Testis (tissue), 3 donors: Measurements from ENCODE around the gene EYS. TPM values are rescaled to one million over a fixed set of nuclear protein-coding genes. Genes with fewer than 3 reads are reported as not detected.
"Not testable (repeated sequence)": the region's sequence is repeated elsewhere in the genome, so short reads cannot be mapped to it uniquely, and the experiment has no call there.

Experiments used
- DNase-seq: peaks from one replicate; pipeline ENCODE4 v3.0.0-alpha.2; 2019
- H3K27ac ChIP-seq, 2 donors: fragments of 200-600 bp; sonication (generic); one replicate each; pipeline ENCODE4 v1.5.1; 2019
- H3K27me3 ChIP-seq: fragments of 200-600 bp; sonication (generic); one replicate; pipeline ENCODE4 v1.5.1; 2019
- H3K36me3 ChIP-seq: fragments of 200-600 bp; sonication (generic); one replicate; pipeline ENCODE4 v1.5.1; 2017; ENCODE audit warnings: low read depth; ENCODE audit errors: missing control alignments
- H3K4me1 ChIP-seq: fragments of 200-600 bp; sonication (generic); one replicate; pipeline ENCODE4 v1.5.1; 2019
- H3K4me3 ChIP-seq, 2 donors: fragments of 200-600 bp; sonication (generic); one replicate each; pipeline ENCODE4 v1.5.1; 2017 to 2019
- H3K9me3 ChIP-seq: fragments of 200-600 bp; sonication (generic); one replicate; pipeline ENCODE4 v1.5.1; 2017
- CTCF ChIP-seq, 3 experiments: fragments of 450-650 bp in 2 of 3; fragments of 200-600 bp in 1 of 3; sonication (generic) in 1 of 3; IDR thresholded peaks; one replicate each; pipeline ENCODE4 v1.5.1; 2016 to 2019; ENCODE audit warnings: antibody characterized with exemption in 3 of 3, mild to moderate bottlenecking in 2 of 3, moderate library complexity in 1 of 3
- POLR2A ChIP-seq: fragments of 450-650 bp; IDR thresholded peaks from one replicate; pipeline ENCODE4 v1.6.1; 2017; ENCODE audit warnings: antibody characterized with exemption, mild to moderate bottlenecking, moderate library complexity
- WGBS, 2 donors: methylation state at CpG; one replicate each; pipeline ENCODE4 v1.1.5; 2018; 5-methylcytosine and 5-hydroxymethylcytosine counted together
- intact Hi-C: fragments of 100-400 bp; cut with DNase I; formaldehyde crosslinking; loops from one replicate; pipeline ENCODE4 v1.15.1; 2023; ENCODE audit warnings: low total_unique reads
- polyA plus RNA-seq: library from polyadenylated mRNA; stranded (reverse); fragments of 350-450 nt; fragmentation: Illumina TruSeq; extraction: RNeasy Lipid Tissue Mini Kit (QIAGEN cat#74804); gene quantifications from one replicate; pipeline ENCODE4 v1.2.3, GENCODE V29; 2014; ENCODE audit warnings: low read depth, low replicate concordance; ENCODE audit not compliant: insufficient read depth
- total RNA-seq, 2 donors: library from RNA; depleted of rRNA; stranded (reverse); fragments of >200 nt; gene quantifications; one replicate each; pipeline ENCODE4 v1.2.3, GENCODE V29; 2016

Gene EYS
- total and polyA plus RNA-seq, 3 donors from 2014 or later, result 1.3 to 2.8 (median 2.6) TPM

- Histone ChIP-seq H3K27ac (no peak overlapping the region), H3K27me3 (no peaks in the 10 kb centered on the region), H3K9me3 (no peaks in the 10 kb centered on the region), H3K36me3 (no peaks in the 10 kb centered on the region), H3K4me1 (no peaks in the 10 kb centered on the region), H3K4me3 (no peak overlapping the region)
- intact Hi-C loops, result no loop called here
- no peak for DNase-seq
- 92 to 95% methylated on average over 2 of the region's 2 CpGs for WGBS, 2 donors
- no peak for TF ChIP-seq POLR2A
Observed at GRCh38 chr6:65524232-65524631, 182.8 kb downstream of the EYS start.

GRCh38 chr6:65505736-65506135 is 201.3 kb downstream of the EYS start:
- H3K4me1 ChIP-seq, result no peaks in the 10 kb centered on the region
- WGBS, 2 donors, result 39 to 52% methylated on average over 4 of the region's 4 CpGs
- intact Hi-C loops, result no loop called here
- no peaks in the 10 kb centered on the region for H3K27me3 ChIP-seq
- no peak for DNase-seq
- H3K9me3 ChIP-seq, result no peaks in the 10 kb centered on the region
- H3K36me3 ChIP-seq, result no peaks in the 10 kb centered on the region
- H3K27ac ChIP-seq, result no peak overlapping the region
- TF ChIP-seq CTCF (IDR thresholded peaks at IDR 0.05) (no peak), POLR2A (no peak)
- no peak overlapping the region for H3K4me3 ChIP-seq

- intact Hi-C loops, result no loop called here
Observed at GRCh38 chr6:65501045-65501444, 206.0 kb downstream of the EYS start.

GRCh38 chr6:65483652-65484051 is 223.4 kb downstream of the EYS start:
- WGBS, 2 donors, result 82 to 91% methylated on average over 7 of the region's 7 CpGs
- intact Hi-C loops, H3K4me3 ChIP-seq, H3K9me3 ChIP-seq, H3K27ac ChIP-seq, H3K27me3 ChIP-seq, H3K4me1 ChIP-seq, DNase-seq, H3K36me3 ChIP-seq: not testable (repeated sequence)

More at GRCh38 chr6:65501045-65501444, 206.0 kb downstream of the EYS start:
- Histone ChIP-seq H3K4me1 (no peaks in the 10 kb centered on the region), H3K27ac (no peak overlapping the region), H3K9me3 (no peaks in the 10 kb centered on the region), H3K36me3 (no peaks in the 10 kb centered on the region), H3K27me3 (no peaks in the 10 kb centered on the region), H3K4me3 (no peak overlapping the region)
- TF ChIP-seq POLR2A (no peak), CTCF (IDR thresholded peaks at IDR 0.05) (no peak)
- DNase-seq, result no peak
- 68 to 87% methylated on average over 2 of the region's 2 CpGs for WGBS, 2 donors

- Histone ChIP-seq H3K27me3 (no peaks in the 10 kb centered on the region), H3K27ac (no peak overlapping the region), H3K4me1 (no peaks in the 10 kb centered on the region), H3K36me3 (no peaks in the 10 kb centered on the region), H3K9me3 (no peaks in the 10 kb centered on the region), H3K4me3 (no peak overlapping the region)
- TF ChIP-seq POLR2A (no peak), CTCF (IDR thresholded peaks at IDR 0.05) (no peak)
- intact Hi-C loops, result no loop called here
- no peak for DNase-seq
Observed at GRCh38 chr6:65469650-65470049, 237.4 kb downstream of the EYS start.

GRCh38 chr6:65468307-65468706 is 238.7 kb downstream of the EYS start:
- intact Hi-C loops, result no loop called here
- no peak for DNase-seq
- Histone ChIP-seq H3K27me3 (no peaks in the 10 kb centered on the region), H3K4me1 (no peaks in the 10 kb centered on the region), H3K4me3 (no peak overlapping the region), H3K36me3 (no peaks in the 10 kb centered on the region), H3K27ac (no peak overlapping the region), H3K9me3 (no peaks in the 10 kb centered on the region)
- WGBS, 2 donors, result 86 to 92% methylated on average over 3 of the region's 3 CpGs
- TF ChIP-seq CTCF (IDR thresholded peaks at IDR 0.05), result no peak
